Endothelial cell of umbilical vein (primary cell): ENCODE data around the gene CEP192. TPM values are rescaled to one million over a fixed set of nuclear protein-coding genes. Genes with fewer than 3 reads are reported as not detected.

Experiments
- BruUV-seq: library from RNA; stranded (reverse); fragments of 400-500 nt; replicated peaks from 2 replicates; lab custom pipeline; 2021; lab: Mats Ljungman, UMichigan
- CTCF ChIA-PET: fragments of 300-600, 350-600 bp; sonication (Branson Sonifier 250); formaldehyde crosslinking; loops from one replicate; lab custom pipeline; 2021; ENCODE audit warnings: antibody characterized with exemption, inconsistent platforms; lab: Charles Lee
- POLR2A ChIA-PET: fragments of 300-600, 350-600 bp; sonication (Branson Sonifier 250); formaldehyde crosslinking; loops from one replicate; lab custom pipeline; 2021; ENCODE audit warnings: antibody characterized with exemption, inconsistent platforms; lab: Charles Lee
- DNase-seq: peaks from one replicate; pipeline ENCODE4 v3.0.0-alpha.2; 2011; ENCODE audit warnings: low read depth, low spot score
- FAIRE-seq: peaks from 2 replicates; lab custom pipeline; 2011; peaks lifted over from hg19 to GRCh38; lab: Jason Lieb, UNC
- H2AFZ ChIP-seq: 2 replicates; pipeline ENCODE4 v1.6.0; 2012; ENCODE audit warnings: low read depth, low read length, control low read depth, inconsistent platforms
- H3K27ac ChIP-seq: 2 replicates; pipeline ENCODE4 v1.5.1; 2011; ENCODE audit warnings: low read depth, mild to moderate bottlenecking, control low read depth, low read length, moderate library complexity; ENCODE audit not compliant: insufficient read depth
- H3K27me3 ChIP-seq, 2 experiments: 2 replicates each; pipeline versions ENCODE4 v1.6.0 to v1.6.1; 2011; ENCODE audit warnings: low read length in 2 of 2, mixed read lengths in 1 of 2; ENCODE audit not compliant: control insufficient read depth in 2 of 2, insufficient read depth in 2 of 2
- H3K36me3 ChIP-seq, 2 experiments: 2 replicates in 1 of 2; 3 replicates in 1 of 2; pipeline ENCODE4 v1.5.1; 2011; ENCODE audit warnings: low read length in 2 of 2, mild to moderate bottlenecking in 1 of 2, moderate library complexity in 1 of 2; ENCODE audit not compliant: control insufficient read depth in 2 of 2, insufficient read depth in 2 of 2; ENCODE audit errors: extremely low read depth in 1 of 2
- H3K4me1 ChIP-seq: 3 replicates; pipeline ENCODE4 v1.5.1; 2011; ENCODE audit warnings: mild to moderate bottlenecking, low read length; ENCODE audit not compliant: control insufficient read depth, insufficient read depth; ENCODE audit errors: extremely low read depth
- H3K4me2 ChIP-seq: 2 replicates; pipeline ENCODE4 v1.6.1; 2011; ENCODE audit warnings: low read length, control low read depth, mixed read lengths; ENCODE audit not compliant: insufficient read depth
- H3K4me3 ChIP-seq, 3 experiments: fragments of 200-600 bp in 1 of 3; sonication (generic), shearing (Covaris generic) in 1 of 3; replicated peaks in 1 of 3; 2 replicates each; pipeline ENCODE4 v1.5.1; 2011 to 2016; ENCODE audit warnings: control low read depth in 3 of 3, low read length in 3 of 3, mild to moderate bottlenecking in 2 of 3, inconsistent platforms in 1 of 3, low read depth in 1 of 3, moderate library complexity in 1 of 3; ENCODE audit not compliant: insufficient read depth in 1 of 3
- H3K79me2 ChIP-seq: 2 replicates; pipeline ENCODE4 v1.6.0; 2012; ENCODE audit warnings: low read length, inconsistent platforms; ENCODE audit not compliant: control insufficient read depth, insufficient read depth
- H3K9ac ChIP-seq: replicated peaks from 2 replicates; pipeline ENCODE3; 2011; ENCODE audit warnings: low read length, control low read depth; ENCODE audit not compliant: insufficient read depth; ENCODE audit errors: extremely low read depth
- H3K9me1 ChIP-seq: replicated peaks from 3 replicates; pipeline ENCODE4 v1.6.0; 2011; ENCODE audit warnings: mild to moderate bottlenecking, low read length; ENCODE audit not compliant: control insufficient read depth, insufficient read depth; ENCODE audit errors: extremely low read depth
- H3K9me3 ChIP-seq: replicated peaks from 2 replicates; pipeline ENCODE4 v1.5.1; 2012; ENCODE audit warnings: low read length, inconsistent platforms; ENCODE audit not compliant: control insufficient read depth, insufficient read depth
- H4K20me1 ChIP-seq: replicated peaks from 2 replicates; pipeline ENCODE3; 2011; ENCODE audit warnings: mild to moderate bottlenecking, low read length; ENCODE audit not compliant: control insufficient read depth, insufficient read depth; ENCODE audit errors: extremely low read depth
- EZH2 ChIP-seq: IDR thresholded peaks from 2 replicates; pipeline ENCODE4 v1.6.1; 2012; ENCODE audit warnings: borderline replicate concordance, low read depth, mild to moderate bottlenecking, moderate library complexity, low read length, inconsistent platforms; ENCODE audit not compliant: severe bottlenecking
- FOS ChIP-seq: IDR thresholded peaks from 2 replicates; pipeline ENCODE4 v1.6.1; 2011; ENCODE audit warnings: mild to moderate bottlenecking, low read length, moderate library complexity, borderline replicate concordance; ENCODE audit not compliant: insufficient read depth
- GATA2 ChIP-seq: IDR thresholded peaks from 2 replicates; pipeline ENCODE4 v1.7.0; 2011; ENCODE audit warnings: low read depth, mild to moderate bottlenecking, moderate library complexity, mixed read lengths, low read length; ENCODE audit not compliant: insufficient read length, insufficient read depth
- JUN ChIP-seq: IDR thresholded peaks from 2 replicates; pipeline ENCODE4 v1.6.1; 2011; ENCODE audit warnings: borderline replicate concordance, low read depth; ENCODE audit not compliant: insufficient read length, insufficient read depth
- MAX ChIP-seq: IDR thresholded peaks from 2 replicates; pipeline ENCODE4 v1.6.1; 2011; ENCODE audit not compliant: insufficient read depth, insufficient read length
- MYC ChIP-seq: IDR thresholded peaks from one replicate; pipeline ENCODE4 v1.6.1; 2011; ENCODE audit warnings: mild to moderate bottlenecking, low read depth, low read length
- POLR2A ChIP-seq: IDR thresholded peaks from 2 replicates; pipeline ENCODE4 v1.6.1; 2012; ENCODE audit warnings: low read depth, mild to moderate bottlenecking, control low read depth, low read length
- POLR2AphosphoS5 ChIP-seq: IDR thresholded peaks from 2 replicates; pipeline ENCODE4 v1.6.1; 2012; ENCODE audit warnings: low read depth, mild to moderate bottlenecking, control low read depth, low read length, moderate library complexity; ENCODE audit not compliant: insufficient read depth
- dilution Hi-C: fragments of 300-500 bp; cut with MboI; formaldehyde crosslinking; loops from one replicate; pipeline ENCODE4 v1.15.0; 2019; ENCODE audit warnings: low sequenced_read_pairs; ENCODE audit not compliant: extremely low pct_ligation_motif_present
- intact Hi-C: fragments of 100-400 bp; cut with micrococcal nuclease; formaldehyde crosslinking; loops from one replicate; pipeline ENCODE4 v1.10.0; 2022
- polyA plus RNA-seq, 4 experiments: library from polyadenylated mRNA; depleted of rRNA in 3 of 4; stranded (reverse) in 3 of 4; unstranded in 1 of 4; fragments of >200 nt; gene quantifications; 2 replicates each; pipeline versions ENCODE4 v1.2.1 to v1.2.3, GENCODE V29; 2011 to 2012; ENCODE audit warnings: missing spikeins in 1 of 4
- total RNA-seq: library from RNA; stranded (reverse); gene quantifications from 2 replicates; pipeline ENCODE4 v1.2.3, GENCODE V29; 2021
- TF ChIP-seq, protein P1 (sequence below), 2 donors: IDR thresholded peaks; 1 replicate in 1 of 2; 2 replicates in 1 of 2; pipeline ENCODE4 v1.5.1; 2011; ENCODE audit warnings: low read length in 2 of 2, mild to moderate bottlenecking in 2 of 2, moderate library complexity in 2 of 2, control low read depth in 1 of 2, inconsistent platforms in 1 of 2, low read depth in 1 of 2; ENCODE audit not compliant: insufficient read depth in 1 of 2; ENCODE audit errors: extremely low read depth in 1 of 2

CEP192 gene
- total and polyA plus RNA-seq, 2 donors (not counting 3 experiments of a cell fraction or from before 2014, with no cell fraction given): 14.5 to 22.9 TPM

DNA sequence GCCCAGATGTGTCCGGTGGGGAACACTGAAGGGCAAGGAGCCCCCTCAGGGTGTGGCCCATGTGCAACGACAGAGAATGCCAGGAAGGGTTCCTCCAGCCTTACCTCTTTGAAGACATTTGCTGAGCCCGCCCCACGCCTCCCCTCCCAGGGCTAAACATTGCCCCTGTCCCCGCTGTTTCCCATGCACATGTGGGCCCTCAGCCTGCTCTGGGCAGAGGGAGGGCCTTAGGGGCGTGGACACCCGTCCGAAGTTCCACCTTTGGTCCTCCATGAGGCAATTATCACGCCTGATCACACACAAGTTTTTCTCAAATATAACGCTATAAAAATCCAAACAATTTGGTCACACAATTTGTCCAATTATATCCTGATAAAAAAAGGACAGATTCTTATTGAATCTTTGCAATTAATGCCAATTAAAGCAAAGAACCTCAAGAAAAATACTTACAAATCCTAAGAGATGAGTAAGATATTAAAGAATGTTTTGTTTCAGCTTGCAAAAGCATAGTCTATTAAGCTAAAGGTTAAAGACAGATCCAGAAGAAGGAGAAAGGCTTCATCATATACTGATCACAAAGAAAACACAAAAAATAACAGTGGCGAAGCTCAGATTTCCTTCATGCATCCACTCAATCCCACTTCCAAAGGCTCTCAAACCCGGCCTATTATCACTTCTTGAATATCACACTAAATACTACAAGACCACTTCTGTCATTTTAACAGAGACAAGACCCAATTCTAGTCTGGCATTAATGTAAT is 172.2 kb downstream of the CEP192 start:
- Histone ChIP-seq H4K20me1 (no peaks in the 10 kb centered on the region), H3K4me1 (no peaks in the 10 kb centered on the region), H3K9me1 (no peaks in the 10 kb centered on the region), H3K79me2 (no peaks in the 10 kb centered on the region), H3K36me3 (no peaks in the 10 kb centered on the region), H3K9ac (no peak overlapping the region), H3K27me3 (peaks cover under 1 to 4% of the 10 kb centered on the region in 2 experiments), H3K4me3 (no peak overlapping the region), H3K4me2 (no peak overlapping the region), H2AFZ (no peak overlapping the region), H3K27ac (no peak overlapping the region), H3K9me3 (no peaks in the 10 kb centered on the region)
- intact Hi-C loops: no loop called here
- DNase-seq (no peak), FAIRE-seq (no peak)
- TF ChIP-seq GATA2: no peak
- no peak for TF ChIP-seq EZH2
- no peak for TF ChIP-seq JUN
- no peak for TF ChIP-seq MYC
- TF ChIP-seq MAX: no peak
- no peak for TF ChIP-seq POLR2A
- no peak for TF ChIP-seq POLR2AphosphoS5
- TF ChIP-seq, protein P1, sequence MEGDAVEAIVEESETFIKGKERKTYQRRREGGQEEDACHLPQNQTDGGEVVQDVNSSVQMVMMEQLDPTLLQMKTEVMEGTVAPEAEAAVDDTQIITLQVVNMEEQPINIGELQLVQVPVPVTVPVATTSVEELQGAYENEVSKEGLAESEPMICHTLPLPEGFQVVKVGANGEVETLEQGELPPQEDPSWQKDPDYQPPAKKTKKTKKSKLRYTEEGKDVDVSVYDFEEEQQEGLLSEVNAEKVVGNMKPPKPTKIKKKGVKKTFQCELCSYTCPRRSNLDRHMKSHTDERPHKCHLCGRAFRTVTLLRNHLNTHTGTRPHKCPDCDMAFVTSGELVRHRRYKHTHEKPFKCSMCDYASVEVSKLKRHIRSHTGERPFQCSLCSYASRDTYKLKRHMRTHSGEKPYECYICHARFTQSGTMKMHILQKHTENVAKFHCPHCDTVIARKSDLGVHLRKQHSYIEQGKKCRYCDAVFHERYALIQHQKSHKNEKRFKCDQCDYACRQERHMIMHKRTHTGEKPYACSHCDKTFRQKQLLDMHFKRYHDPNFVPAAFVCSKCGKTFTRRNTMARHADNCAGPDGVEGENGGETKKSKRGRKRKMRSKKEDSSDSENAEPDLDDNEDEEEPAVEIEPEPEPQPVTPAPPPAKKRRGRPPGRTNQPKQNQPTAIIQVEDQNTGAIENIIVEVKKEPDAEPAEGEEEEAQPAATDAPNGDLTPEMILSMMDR (IDR thresholded peaks at IDR 0.05; ENCODE audit: extremely low read depth in 1 of 2, insufficient read depth in 1 of 2, low read depth in 1 of 2, low read length in 2 of 2): no peak
- no peak for TF ChIP-seq FOS
- dilution Hi-C loops: no loop called here
- ChIA-PET CTCF (no interaction called here), POLR2A (no interaction called here)
- BruUV-seq: no TSS peak
